ENCODE results near the gene DUSP5.

DUSP5 gene

GRCh38 chr10:110480387-110480786 is 17.3 kb upstream of the DUSP5 start:
- no peak for DNase-seq (ENCODE audit: low read depth)

GRCh38 chr10:110481919-110482318 is 15.8 kb upstream of the DUSP5 start:
- DNase-seq (ENCODE audit: low read depth), result no peak

- no peak for DNase-seq (ENCODE audit: low read depth)
These were observed 14.1 kb upstream of the DUSP5 start for GRCh38 chr10:110483633-110484032.

GRCh38 chr10:110485541-110485940 is 12.2 kb upstream of the DUSP5 start:
- DNase-seq (ENCODE audit: low read depth), result no peak

GRCh38 chr10:110486680-110487410 is 10.9 kb upstream of the DUSP5 start:
- DNase-seq (ENCODE audit: low read depth), result no peak

GRCh38 chr10:110487411-110488331 is 10.0 kb upstream of the DUSP5 start:
- DNase-seq (ENCODE audit: low read depth), result no peak

- no peak for DNase-seq (ENCODE audit: low read depth)
These were observed 9.4 kb upstream of the DUSP5 start for GRCh38 chr10:110488332-110488681.

- no peak for DNase-seq (ENCODE audit: low read depth)
These were observed 8.8 kb upstream of the DUSP5 start for GRCh38 chr10:110488940-110489339.

- no peak for DNase-seq (ENCODE audit: low read depth)
These were observed 7.1 kb upstream of the DUSP5 start for GRCh38 chr10:110490640-110491039.

GRCh38 chr10:110491346-110491745 is 6.4 kb upstream of the DUSP5 start:
- DNase-seq (ENCODE audit: low read depth), result no peak

- DNase-seq (ENCODE audit: low read depth), result no peak
These were observed 5.5 kb upstream of the DUSP5 start for GRCh38 chr10:110492069-110492822.

GRCh38 chr10:110493832-110494426 is 3.8 kb upstream of the DUSP5 start:
- no peak for DNase-seq (ENCODE audit: low read depth)

GRCh38 chr10:110494532-110494931 is 3.2 kb upstream of the DUSP5 start:
- DNase-seq (ENCODE audit: low read depth), result no peak

- no peak for DNase-seq (ENCODE audit: low read depth)
These were observed 1.8 kb upstream of the DUSP5 start for GRCh38 chr10:110495731-110496552.

GRCh38 chr10:110496553-110497437 is 912 bp upstream of the DUSP5 start:
- DNase-seq (ENCODE audit: low read depth), result no peak

- no peak for DNase-seq (ENCODE audit: low read depth)
These were observed 627 bp downstream of the DUSP5 start for GRCh38 chr10:110498087-110498981.

GRCh38 chr10:110498982-110499795 is 1.5 kb downstream of the DUSP5 start:
- DNase-seq (ENCODE audit: low read depth), result no peak

- DNase-seq (ENCODE audit: low read depth), result no peak
These were observed 2.2 kb downstream of the DUSP5 start for GRCh38 chr10:110499796-110500514.
